Stimulated activated CD8-positive, alpha-beta memory T cell treated with anti-CD3 and anti-CD28 coated beads, Interleukin-12 subunit alpha, Interleukin-12 subunit beta, amount 100 ng/mL, for 24 hours (primary cell): Measurements from ENCODE around the gene S100A4.

Experiments used
- DNase-seq: peaks from one replicate; pipeline ENCODE4 v3.0.0-alpha.2; 2020; ENCODE audit errors: extremely low read depth

S100A4 gene

DNA sequence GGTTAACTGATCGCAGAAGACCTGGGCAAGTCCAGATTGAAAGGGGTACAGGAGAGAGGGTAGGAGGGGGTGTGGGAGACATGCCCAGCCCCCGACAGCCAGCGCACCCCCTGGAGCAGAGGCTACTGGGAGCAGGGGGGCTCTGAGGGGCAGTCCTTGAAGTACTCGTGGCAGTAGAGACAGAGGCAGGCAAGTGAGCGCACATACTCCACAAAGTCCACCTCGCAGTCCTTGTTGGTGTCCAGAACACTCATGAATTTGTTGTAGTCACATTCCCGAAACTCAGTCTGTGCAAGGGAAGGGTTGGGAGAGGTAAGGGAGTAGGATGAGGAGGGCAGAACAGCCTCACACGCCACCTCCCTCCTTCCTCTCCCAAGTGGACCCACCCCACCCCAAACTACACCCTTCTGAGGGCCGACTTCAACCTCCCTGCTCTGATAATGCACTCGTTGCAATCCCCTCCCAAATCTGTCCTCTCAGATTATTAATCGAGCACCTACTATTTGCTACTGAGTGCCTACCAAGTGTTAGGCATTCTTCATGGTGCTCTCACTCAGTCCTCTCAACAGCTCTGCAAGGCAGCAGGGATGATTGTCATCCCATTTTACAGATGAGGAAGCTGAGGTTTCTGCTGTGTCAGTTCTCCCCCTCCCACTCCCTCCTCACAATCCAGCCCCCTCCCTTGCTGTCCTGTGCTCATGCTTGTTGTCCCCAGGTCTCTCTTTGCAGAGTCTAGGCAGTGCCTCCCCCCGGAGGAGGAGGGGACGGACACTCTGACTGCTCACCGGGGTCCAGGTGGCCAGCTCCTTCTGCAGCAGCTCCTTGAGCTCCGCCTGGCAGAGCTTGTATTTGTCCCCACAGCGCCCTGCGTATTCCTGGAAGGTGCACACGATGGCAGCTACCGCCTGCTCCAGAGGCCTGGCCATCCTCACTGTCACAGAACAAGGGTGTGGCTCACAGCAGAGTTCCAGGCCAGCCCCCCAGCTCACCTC lies 2.2 kb upstream of the S100A4 start:
- DNase-seq: no peak

DNA sequence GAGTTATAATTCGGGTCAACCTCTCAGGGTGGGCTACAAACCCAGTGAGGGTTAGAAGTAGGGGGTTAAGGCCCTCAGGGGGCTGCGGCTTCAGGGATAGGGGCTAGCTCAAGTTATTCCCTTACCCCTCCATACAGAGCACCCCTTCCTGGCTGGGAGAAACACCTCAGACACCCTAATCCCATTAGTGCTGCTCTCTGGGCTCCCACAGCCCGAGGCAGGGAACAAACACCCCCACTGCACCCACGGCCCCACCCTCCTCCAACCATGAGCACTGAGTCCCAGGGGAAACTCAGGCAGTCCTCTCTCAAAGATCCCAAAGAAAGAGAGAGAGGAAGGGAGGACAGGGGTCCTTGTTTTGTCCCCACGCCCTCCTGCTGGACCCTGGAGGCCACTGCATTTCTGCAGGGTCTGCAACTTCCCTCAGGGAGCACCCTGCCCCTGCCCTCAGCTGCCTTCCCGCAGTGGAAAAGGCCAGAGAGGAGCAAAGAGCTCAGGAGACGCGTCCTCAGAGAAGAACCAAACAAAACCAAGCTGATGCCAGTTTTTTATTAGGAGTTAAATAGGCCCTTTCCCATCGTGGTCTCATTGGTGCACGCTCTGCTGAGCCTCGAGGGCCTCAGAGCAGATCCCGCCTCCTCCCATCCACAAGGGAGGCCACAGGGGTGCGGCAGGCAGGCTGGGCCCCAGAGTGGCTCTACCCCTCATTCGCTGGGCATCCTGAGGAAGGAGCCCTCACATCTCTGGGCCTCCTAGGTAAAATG lies 1.4 kb upstream of the S100A4 start:
- no peak for DNase-seq

DNA sequence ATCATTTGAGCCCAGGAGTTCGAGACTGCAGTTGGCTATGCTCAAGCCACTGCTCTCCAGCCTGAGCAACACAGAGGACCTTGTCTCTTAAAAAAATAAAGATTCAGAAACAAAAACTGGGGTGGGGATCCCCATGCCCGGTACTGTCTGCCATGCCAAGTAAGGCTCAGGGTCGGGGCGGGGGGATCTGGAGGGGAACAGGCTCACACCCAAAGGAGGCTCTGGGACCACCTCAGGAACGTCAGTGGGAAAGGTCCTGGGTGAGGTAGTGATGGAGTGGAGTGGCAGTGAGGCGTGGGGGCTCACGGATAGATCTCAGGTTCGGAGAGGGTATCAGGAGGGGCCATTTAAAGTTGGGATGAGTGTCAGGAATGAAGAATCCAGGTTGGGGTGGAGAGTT lies 765 bp upstream of the S100A4 start:
- DNase-seq: no peak

GRCh38 chr1:153544453-153545066 lies 1.0 kb downstream of the S100A4 start:
- DNase-seq: no peak

- DNase-seq: no peak
Measured at GRCh38 chr1:153543736-153544135, 1.9 kb downstream of the S100A4 start.

DNA sequence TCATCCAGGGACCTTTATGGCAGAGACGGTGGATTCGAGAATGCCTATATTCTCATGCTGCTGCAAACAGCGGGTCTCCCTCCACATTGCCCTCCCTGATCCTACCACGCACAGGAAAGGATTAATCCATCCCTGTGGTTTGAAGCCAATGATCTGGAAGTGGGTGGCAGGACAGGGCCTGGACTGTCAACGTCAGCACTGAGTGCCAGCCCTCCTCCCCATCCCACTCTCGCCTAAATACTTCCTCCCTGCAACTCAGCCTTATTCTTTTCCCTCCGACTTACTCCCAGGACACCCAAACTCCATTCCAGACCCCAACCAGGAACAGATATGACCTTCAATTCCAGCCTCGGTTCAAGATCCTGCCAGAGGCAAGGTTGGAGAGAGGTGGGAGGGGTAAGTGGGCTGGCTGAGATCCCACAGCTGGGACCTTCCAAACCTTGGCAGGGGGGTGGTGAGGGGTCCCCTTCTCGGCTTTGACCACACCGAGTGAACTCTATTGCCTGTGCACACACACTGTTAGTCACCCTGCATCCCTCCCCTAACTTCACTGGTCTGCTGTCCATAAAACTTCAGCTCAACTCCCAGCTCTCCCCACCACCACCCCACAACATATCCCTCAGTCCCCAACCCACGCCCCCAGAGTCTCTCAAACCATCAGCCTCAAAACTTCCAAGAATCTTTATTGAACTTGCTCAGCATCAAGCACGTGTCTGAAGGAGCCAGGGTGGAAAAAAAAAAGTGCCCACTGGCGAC lies 2.5 kb downstream of the S100A4 start:
- DNase-seq: no peak

GRCh38 chr1:153541641-153542590 lies 3.7 kb downstream of the S100A4 start:
- no peak for DNase-seq

GRCh38 chr1:153540394-153541361 lies 4.9 kb downstream of the S100A4 start, which contains the start of gene S100A5:
TSS of gene S100A5 (minus strand) at chr1:153540934. CDS start at chr1:153540191, 743 bp downstream.
- DNase-seq: no peak

- DNase-seq: no peak
Measured at GRCh38 chr1:153539395-153540093, 6.1 kb downstream of the S100A4 start.

DNA sequence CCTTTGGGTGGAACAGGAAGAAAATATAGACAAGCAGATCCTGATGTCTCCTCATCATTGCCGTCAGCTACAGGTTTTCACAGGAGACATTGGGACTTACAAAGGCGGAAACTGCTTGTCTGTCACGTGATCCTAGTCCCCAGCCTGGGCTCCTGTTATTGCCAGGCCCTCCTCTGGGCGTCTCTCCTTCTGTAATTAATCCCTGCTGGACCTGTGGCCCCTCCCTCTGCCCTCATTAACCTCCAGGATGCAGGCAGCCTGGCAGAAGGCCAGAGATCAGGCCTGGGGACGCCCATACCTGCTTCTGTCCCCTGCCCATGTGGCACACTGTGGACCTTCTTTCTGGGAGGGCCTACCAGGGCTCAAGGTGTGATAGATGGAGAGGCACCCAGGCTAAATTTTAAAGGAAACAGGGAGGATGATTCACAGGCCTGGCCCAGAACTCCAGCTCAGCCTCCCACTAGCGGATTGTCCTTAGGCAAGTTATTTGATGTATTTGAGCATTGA lies 7.2 kb downstream of the S100A4 start:
- no peak for DNase-seq

- no peak for DNase-seq
Measured at GRCh38 chr1:153537376-153537730, 8.3 kb downstream of the S100A4 start.

DNA sequence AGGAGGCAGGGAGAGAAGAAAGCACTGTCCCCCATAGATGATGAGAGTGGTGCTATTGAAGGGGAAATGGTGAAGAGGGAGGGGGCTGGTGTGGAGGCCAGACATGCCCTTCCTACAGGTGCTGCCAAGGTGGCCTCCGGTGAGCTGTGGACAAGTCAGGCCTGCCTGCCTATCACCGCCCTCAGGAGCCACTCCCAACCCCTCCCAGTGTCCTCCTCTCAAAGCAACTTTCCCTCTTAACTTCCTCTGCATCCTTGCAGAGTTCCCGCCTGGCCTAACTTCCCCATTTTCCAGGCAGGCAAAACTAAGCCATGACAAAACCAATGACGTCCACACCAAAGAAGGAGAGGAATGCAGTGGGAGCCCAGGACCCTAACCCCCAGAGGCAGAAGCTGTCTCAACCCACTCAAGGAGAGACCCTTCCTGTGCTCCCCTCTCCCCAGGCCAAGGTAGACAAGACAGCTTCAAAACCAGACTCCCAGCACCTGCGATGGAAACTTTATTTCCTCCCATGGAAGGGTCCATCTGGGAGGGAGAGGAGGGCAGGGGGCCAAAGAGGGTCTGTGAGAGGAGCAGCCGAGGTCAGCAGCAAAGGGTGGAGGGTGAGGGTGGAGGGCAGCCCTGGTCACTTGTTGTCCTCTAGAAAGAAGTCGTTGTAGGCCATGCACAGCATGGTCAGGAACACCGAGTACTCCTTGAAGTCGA lies 8.8 kb downstream of the S100A4 start:
- no peak for DNase-seq

DNA sequence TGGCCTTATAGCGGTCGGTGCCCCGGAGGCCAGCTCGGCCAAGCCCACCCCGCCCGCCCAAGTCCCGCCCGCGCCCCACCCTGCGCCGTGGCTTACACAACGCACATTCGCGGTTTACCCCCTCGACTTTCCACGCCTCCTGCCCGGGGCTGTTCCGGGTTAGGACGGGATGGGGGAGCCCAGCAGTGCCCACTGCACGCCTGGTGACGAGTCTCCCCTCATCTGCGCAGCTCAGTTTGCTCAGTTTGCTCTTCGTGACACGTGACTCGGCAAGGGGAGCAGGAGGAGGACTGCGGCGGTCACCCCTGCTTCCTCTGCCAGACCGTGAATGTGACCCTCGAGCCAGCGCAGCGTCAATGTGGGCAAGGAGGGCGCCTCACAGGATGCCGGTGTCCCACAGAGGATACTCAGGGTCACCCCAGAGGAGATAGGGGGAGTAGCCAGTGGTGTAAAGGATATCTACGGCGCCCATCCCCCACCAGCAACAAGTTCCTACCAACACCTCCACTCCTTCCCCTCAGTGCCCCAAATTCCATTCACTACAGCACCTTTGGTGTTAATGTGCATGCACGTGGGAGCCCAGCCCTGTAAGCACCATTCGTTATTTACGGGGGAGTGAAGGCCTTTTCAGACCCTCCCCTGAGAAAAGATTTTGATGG lies 9.5 kb downstream of the S100A4 start:
- peak; percentile 59 for DNase-seq

GRCh38 chr1:153535242-153536011 lies 10.2 kb downstream of the S100A4 start, which contains the start of gene S100A6:
TSS of gene S100A6 (minus strand) at chr1:153535991. CDS start at chr1:153535339, 652 bp downstream.
- no peak for DNase-seq

GRCh38 chr1:153534925-153535241 lies 10.7 kb downstream of the S100A4 start:
- DNase-seq: no peak

- no peak for DNase-seq
Measured at GRCh38 chr1:153534226-153534924, 11.2 kb downstream of the S100A4 start.
